GM10266 (cell line): ENCODE measurements around the gene ATXN2.
A peak's percentile ranks its signal among the peaks of the same experiment; 100 is the strongest.
"Not testable (repeated sequence)": the region's sequence is repeated elsewhere in the genome, so short reads cannot be mapped to it uniquely, and the experiment has no call there.

Source experiments
- DNase-seq: peaks from one replicate; pipeline ENCODE4 v3.0.0; 2012; ENCODE audit errors: extremely low spot score
- TF ChIP-seq, protein P1 (sequence below): IDR thresholded peaks from 2 replicates; pipeline ENCODE4 v1.5.1; 2012; ENCODE audit warnings: mild to moderate bottlenecking, low read depth; ENCODE audit not compliant: control insufficient read depth, insufficient read depth; ENCODE audit errors: missing control alignments

ATXN2 gene

DNA sequence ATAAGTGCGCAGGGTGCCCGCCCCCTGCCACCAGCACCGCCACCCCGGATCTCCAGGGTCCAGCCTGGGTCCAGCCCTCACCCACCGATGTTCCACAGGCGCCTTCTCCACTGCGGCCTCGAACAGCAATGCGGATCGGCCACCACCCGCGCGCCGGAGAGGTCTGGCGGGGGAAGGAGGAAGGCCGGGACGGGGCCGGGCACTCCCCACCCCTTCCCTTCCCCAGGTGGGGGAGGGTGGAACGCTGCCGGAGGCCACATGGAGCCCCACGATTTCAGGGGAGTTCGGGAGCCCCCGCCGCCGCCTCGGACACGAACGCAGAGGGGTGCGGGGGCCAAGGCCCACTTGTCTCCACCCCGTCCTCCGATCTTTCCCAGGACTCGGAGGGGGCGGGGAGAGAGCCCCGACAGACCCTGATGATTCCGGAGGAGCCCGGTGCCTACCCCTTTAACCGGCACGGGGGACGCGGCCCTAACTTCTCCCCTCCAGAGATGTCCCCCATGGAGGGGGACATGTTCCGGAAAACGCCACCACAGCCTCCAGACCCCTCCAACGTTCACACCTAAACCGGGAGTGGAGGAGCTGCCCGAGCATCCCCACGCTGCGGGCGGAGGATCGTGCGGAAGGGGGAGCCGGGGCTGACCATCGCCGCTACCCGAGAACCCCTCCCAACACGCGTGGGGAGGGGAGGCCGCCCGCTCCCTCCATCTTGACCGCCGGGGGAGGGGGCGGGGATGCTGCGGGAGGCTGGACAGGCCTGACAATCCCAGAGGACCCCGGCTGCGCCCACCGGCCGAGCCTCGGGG lies 1.1 kb downstream of the ATXN2 start:
- TF ChIP-seq, protein P1, sequence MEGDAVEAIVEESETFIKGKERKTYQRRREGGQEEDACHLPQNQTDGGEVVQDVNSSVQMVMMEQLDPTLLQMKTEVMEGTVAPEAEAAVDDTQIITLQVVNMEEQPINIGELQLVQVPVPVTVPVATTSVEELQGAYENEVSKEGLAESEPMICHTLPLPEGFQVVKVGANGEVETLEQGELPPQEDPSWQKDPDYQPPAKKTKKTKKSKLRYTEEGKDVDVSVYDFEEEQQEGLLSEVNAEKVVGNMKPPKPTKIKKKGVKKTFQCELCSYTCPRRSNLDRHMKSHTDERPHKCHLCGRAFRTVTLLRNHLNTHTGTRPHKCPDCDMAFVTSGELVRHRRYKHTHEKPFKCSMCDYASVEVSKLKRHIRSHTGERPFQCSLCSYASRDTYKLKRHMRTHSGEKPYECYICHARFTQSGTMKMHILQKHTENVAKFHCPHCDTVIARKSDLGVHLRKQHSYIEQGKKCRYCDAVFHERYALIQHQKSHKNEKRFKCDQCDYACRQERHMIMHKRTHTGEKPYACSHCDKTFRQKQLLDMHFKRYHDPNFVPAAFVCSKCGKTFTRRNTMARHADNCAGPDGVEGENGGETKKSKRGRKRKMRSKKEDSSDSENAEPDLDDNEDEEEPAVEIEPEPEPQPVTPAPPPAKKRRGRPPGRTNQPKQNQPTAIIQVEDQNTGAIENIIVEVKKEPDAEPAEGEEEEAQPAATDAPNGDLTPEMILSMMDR: no peak
- DNase-seq: peak; percentile 65

DNA sequence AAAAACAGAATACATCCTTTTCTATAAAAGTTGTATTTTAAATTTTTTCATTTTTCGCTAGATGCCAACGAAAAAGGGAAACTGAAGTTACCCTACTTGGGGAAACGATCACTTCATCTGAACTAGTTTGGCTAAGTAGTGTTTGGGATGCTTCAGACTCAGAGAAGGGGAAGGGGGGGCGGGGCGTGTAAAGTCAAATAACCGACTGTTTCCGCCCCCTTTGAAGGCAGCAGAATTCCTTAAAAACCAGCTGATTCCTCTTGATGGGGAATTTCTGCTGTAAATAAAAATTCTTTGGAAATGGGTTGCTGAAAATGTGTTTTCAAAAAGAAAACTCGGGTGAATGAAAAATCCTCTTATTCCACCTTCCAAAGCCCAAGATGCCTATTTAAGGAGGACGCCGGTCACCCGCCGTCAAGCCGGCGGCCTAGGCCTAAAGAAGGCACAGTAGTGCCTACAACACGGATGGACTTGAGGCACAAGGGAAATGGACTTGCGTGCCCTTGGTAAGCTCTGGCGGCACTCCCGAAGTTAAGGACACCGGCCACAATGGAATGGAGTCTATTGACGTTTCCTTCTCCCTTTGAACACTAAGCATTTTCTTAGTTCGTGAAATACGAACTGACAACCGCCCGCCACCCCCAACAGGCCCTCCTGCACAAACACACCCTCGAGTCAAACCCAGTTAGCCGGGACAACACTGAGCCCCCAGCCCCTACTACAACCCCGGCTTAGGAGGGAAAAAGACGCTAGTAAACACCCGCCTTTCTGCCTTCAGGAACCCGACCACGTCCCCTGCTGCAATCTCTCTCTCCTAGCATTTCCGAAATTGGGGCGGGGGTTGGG lies 1.9 kb downstream of the ATXN2 start:
- peak; percentile 39 for DNase-seq

DNA sequence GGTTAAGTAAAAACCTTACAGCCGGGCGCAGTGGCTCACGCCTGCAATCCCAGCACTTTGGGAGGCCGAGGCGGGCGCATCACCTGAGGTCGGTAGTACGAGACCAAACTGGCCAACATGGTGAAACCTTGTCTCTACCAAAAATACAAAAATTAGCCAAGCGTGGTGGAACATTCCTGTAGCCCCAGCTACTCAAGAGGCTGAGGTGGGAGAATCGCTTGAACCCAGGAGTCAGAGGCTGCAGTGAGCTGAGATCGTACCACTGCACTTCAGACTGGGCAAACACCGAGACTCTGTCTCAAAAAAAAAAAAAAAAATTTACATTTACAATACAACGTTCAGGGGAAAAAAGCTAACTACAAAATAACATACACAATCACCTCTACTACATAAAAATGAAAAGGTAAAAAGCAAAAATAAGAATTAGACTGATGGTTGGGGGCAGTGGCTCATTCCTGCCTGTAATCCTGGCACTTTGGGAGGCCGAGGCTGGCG lies 3.7 kb downstream of the ATXN2 start:
- DNase-seq: not testable (repeated sequence)

More for the DNA sequence above, 1.9 kb downstream of the ATXN2 start:
- TF ChIP-seq, protein P1: no peak

DNA sequence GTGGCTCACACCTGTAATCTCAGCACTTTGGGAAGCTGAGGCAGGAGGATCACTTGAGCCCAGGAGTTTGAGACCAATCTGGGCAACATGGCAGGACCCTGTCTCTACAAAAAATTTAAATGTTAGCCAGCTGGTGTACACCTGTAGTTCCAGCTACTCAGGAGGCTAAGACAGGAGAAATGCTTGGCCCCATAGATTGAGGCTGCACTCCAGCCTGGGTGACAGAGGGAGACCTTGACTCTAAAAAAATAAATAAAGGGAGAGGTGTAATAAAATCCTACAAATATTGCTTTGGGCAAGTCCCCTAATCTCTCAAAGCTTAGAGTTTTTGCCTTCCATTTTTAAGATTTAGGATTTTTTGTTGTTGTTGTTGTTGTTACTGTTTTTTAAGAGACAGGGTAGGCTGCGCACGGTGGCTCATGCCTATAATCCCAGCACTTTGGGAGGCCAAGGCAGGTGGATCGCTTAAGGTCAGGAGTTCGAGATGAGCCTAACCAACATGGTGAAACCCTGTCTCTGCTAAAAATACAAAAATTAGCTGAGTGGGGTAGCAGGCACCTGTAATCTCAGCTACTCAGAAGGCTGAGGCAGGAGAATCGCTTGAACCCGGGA lies 7.6 kb downstream of the ATXN2 start:
- not testable (repeated sequence) for DNase-seq

DNA sequence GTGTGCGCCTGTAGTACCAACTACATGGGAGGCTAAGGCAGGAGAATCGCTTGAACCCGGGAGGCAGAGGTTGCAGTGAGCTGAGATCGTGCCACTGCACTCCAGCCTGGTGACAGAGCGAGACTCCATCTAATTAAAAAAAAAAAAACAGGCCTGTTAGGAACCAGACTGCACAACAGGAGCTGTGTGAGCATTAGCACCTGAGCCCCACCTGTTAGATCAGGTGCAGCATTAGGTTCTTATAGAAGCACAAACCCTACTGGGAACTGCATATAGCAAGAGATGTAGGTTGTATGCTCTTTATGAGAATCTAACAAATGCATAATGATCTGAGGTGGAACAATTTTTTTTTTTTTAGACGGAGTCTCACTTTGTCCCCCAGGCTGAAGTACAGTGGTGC lies 8.6 kb downstream of the ATXN2 start:
- TF ChIP-seq, protein P1: no peak
- no peak for DNase-seq

DNA sequence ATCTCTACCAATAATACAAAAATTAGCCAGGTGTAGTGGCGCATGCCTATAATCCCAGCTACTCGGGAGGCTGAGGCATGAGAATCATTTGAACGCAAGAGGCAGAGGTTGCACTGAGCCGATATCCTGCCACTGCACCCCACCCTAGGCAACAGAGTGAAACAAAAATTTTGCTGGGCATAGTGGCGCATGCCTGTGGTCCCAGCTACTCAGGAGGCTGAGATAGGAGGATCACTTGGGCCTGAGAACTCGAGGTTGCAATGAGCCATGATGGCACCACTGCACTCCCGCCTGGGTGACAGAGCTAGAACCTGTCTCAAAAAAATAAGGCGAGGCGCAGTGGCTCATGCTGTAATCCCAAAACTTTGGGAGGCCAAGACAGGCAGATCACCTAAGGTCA lies 9.5 kb downstream of the ATXN2 start:
- TF ChIP-seq, protein P1: no peak
- DNase-seq: no peak

DNA sequence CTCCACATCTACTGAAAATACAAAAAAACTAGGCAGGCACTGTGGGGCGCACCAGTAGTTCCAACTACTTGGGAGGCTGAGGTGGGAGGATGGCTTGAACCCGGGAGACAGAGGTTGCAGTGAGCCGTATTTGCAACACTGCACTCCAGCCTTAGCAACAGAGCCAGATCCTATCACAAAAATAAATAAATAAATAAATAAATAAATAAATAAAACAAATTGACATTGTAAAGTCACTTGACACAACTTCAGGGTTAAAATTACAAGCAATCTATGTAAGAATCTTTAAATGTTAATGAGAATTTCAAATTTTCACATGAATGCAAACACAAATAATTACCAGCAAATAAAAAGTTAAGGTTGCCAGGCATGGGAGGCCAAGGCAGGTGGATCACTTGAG lies 11.1 kb downstream of the ATXN2 start:
- TF ChIP-seq, protein P1: no peak

DNA sequence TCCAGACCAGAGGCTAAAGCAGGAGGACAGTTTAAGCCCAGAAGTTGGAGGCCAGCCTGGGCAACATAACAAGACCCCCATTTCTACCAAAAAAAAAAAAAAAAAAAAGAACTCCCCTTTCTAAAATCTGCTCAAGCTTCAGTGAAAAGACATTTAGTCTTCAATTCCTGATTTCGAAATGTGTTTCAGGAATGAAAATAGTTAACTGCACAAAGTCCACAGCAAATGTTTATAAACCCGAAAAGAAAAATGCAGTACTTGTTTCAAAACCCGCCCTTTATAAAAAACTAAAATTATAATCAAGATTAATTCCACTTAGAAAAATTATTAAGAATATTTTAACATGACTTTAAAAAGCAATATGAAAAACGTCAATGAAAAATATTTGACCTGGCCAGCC lies 12.1 kb downstream of the ATXN2 start:
- TF ChIP-seq, protein P1: no peak
- DNase-seq: no peak

More for the DNA sequence above, 11.1 kb downstream of the ATXN2 start:
- no peak for DNase-seq
